OCI-LY1 (cell line): ENCODE measurements around the gene OR4F6.

Experiments used
- H2AFZ ChIP-seq: fragments of 200-600 bp; sonication (generic), shearing (Covaris generic); 2 replicates; pipeline ENCODE4 v1.6.0; 2014; ENCODE audit warnings: antibody characterized with exemption, mild to moderate bottlenecking, low read length
- H3F3A ChIP-seq: fragments of 200-600 bp; sonication (generic), shearing (Covaris generic); 2 replicates; pipeline ENCODE4 v1.6.0; 2014; ENCODE audit warnings: mild to moderate bottlenecking, antibody characterized with exemption, low read length, moderate library complexity; ENCODE audit not compliant: insufficient read depth
- H3K27ac ChIP-seq: fragments of 200-600 bp; sonication (generic); 2 replicates; pipeline ENCODE4 v1.5.1; 2014; ENCODE audit warnings: low read length, mixed run types, mild to moderate bottlenecking, low read depth; ENCODE audit not compliant: poor library complexity, severe bottlenecking
- H3K27me3 ChIP-seq: fragments of 200-600 bp; sonication (generic); 2 replicates; pipeline ENCODE4 v1.6.0; 2014; ENCODE audit warnings: antibody characterized with exemption, mild to moderate bottlenecking, low read length, moderate library complexity; ENCODE audit not compliant: insufficient read depth
- H3K36me3 ChIP-seq: fragments of 200-600 bp; sonication (generic); 2 replicates; pipeline ENCODE4 v1.6.1; 2014; ENCODE audit warnings: mild to moderate bottlenecking, antibody characterized with exemption, low read length, moderate library complexity, mixed read lengths; ENCODE audit not compliant: insufficient read depth
- H3K4me1 ChIP-seq: fragments of 200-600 bp; sonication (generic); 2 replicates; pipeline ENCODE4 v1.5.1; 2014; ENCODE audit warnings: mild to moderate bottlenecking, low read length, moderate library complexity; ENCODE audit not compliant: insufficient read depth, severe bottlenecking
- H3K4me2 ChIP-seq: fragments of 200-600 bp; sonication (generic), shearing (Covaris generic); 2 replicates; pipeline ENCODE4 v1.6.1; 2014; ENCODE audit warnings: low read length
- H3K4me3 ChIP-seq: fragments of 200-600 bp; sonication (generic); 2 replicates; pipeline ENCODE4 v1.5.1; 2014; ENCODE audit warnings: low read length, low read depth, mild to moderate bottlenecking, mixed read lengths; ENCODE audit not compliant: poor library complexity, severe bottlenecking
- H3K79me2 ChIP-seq: fragments of 200-600 bp; shearing (Covaris generic); 2 replicates; pipeline ENCODE4 v1.6.1; 2016; ENCODE audit warnings: mixed run types, low read length, mixed read lengths; ENCODE audit not compliant: insufficient read depth
- H3K9ac ChIP-seq: fragments of 200-600 bp; sonication (generic), shearing (Covaris generic); 2 replicates; pipeline ENCODE4 v1.6.1; 2014; ENCODE audit warnings: mild to moderate bottlenecking, low read length, mixed read lengths
- H3K9me2 ChIP-seq: fragments of 200-600 bp; sonication (generic), shearing (Covaris generic); 2 replicates; pipeline ENCODE4 v1.6.1; 2014; ENCODE audit warnings: low read depth, mild to moderate bottlenecking, low read length, mixed read lengths
- H3K9me3 ChIP-seq: fragments of 200-600 bp; shearing (Covaris generic); 2 replicates; pipeline ENCODE4 v1.6.1; 2014; ENCODE audit warnings: low read length, mixed read lengths
- H4K20me1 ChIP-seq: fragments of 200-600 bp; sonication (generic), shearing (Covaris generic); 2 replicates; pipeline ENCODE4 v1.6.0; 2016; ENCODE audit warnings: mild to moderate bottlenecking, low read length; ENCODE audit not compliant: insufficient read depth
- CTCF ChIP-seq: fragments of 200-600 bp; sonication (generic), shearing (Covaris generic); IDR thresholded peaks from 2 replicates; pipeline ENCODE4 v1.5.1; 2017; ENCODE audit warnings: mild to moderate bottlenecking, antibody characterized with exemption, low read length, moderate library complexity, mixed read lengths
- EZH2 ChIP-seq: fragments of 200-600 bp; sonication (generic), shearing (Covaris generic); IDR thresholded peaks from 2 replicates; pipeline ENCODE4 v1.8.0; 2017; ENCODE audit warnings: borderline replicate concordance, mixed run types, mild to moderate bottlenecking, antibody characterized with exemption, low read length, moderate library complexity, mixed read lengths

Gene OR4F6

GRCh38 chr15:101828774-101829173, 25.5 kb downstream of the OR4F6 start:
- Histone ChIP-seq H3K4me3 (no peak overlapping the region), H4K20me1 (no peaks in the 10 kb centered on the region), H3K4me1 (no peaks in the 10 kb centered on the region), H3K4me2 (no peak overlapping the region), H3K9ac (no peak overlapping the region), H3K9me3 (no peaks in the 10 kb centered on the region), H3K27me3 (no peaks in the 10 kb centered on the region), H3K9me2 (no peaks in the 10 kb centered on the region), H3K27ac (no peak overlapping the region), H3F3A (no peaks in the 10 kb centered on the region), H3K79me2 (no peaks in the 10 kb centered on the region), H3K36me3 (no peaks in the 10 kb centered on the region), H2AFZ (no peak overlapping the region)
- TF ChIP-seq CTCF (no peak), EZH2 (no peak)

DNA sequence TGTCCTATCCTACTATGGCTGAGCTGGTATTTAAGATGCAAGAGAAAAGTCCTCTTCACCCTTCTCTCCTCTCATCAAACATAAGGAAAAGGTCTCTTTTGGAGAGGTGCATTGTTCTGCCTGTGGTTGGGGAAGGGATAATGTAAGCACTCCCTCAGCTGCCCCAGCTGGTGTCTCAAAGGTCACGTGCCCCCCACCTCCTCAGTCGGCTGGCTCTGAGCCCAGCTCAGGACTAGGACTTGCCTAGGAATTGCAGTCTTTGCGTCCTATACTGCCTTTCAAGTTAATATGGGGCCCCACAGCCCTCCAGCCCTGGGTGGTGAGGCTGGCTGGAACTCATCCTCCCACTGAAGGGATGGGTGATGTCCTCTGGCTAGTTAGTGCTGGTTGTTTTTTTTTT, 38.3 kb downstream of the OR4F6 start:
- H4K20me1 ChIP-seq, result no peaks in the 10 kb centered on the region
- no peaks in the 10 kb centered on the region for H3K9me2 ChIP-seq
- H3K4me1 ChIP-seq, result no peaks in the 10 kb centered on the region
- no peaks in the 10 kb centered on the region for H3K9me3 ChIP-seq
- H3K27ac ChIP-seq, result no peak overlapping the region
- no peaks in the 10 kb centered on the region for H3K36me3 ChIP-seq
- TF ChIP-seq EZH2 (no peak), CTCF (no peak)
- no peak overlapping the region for H2AFZ ChIP-seq
- H3K4me2 ChIP-seq, result no peak overlapping the region
- H3K79me2 ChIP-seq, result no peaks in the 10 kb centered on the region
- H3K9ac ChIP-seq, result no peak overlapping the region
- no peaks in the 10 kb centered on the region for H3F3A ChIP-seq
- H3K27me3 ChIP-seq, result no peaks in the 10 kb centered on the region
- no peak overlapping the region for H3K4me3 ChIP-seq

GRCh38 chr15:101844916-101845315, 41.6 kb downstream of the OR4F6 start:
- Histone ChIP-seq H3K27ac (no peak overlapping the region), H3K9me2 (no peaks in the 10 kb centered on the region), H3K4me1 (no peaks in the 10 kb centered on the region), H3K4me2 (no peak overlapping the region), H3K9ac (no peak overlapping the region), H3K9me3 (no peaks in the 10 kb centered on the region), H3K79me2 (no peaks in the 10 kb centered on the region), H3K36me3 (no peaks in the 10 kb centered on the region), H2AFZ (no peak overlapping the region), H3K4me3 (no peak overlapping the region), H3F3A (no peaks in the 10 kb centered on the region), H3K27me3 (no peaks in the 10 kb centered on the region), H4K20me1 (no peaks in the 10 kb centered on the region)
- TF ChIP-seq CTCF (no peak), EZH2 (no peak)
